Stomach (tissue), 4 donors: ENCODE measurements around the gene ABCA13.

Source experiments
- POLR2A ChIP-seq, 4 donors: fragments of 450-650 bp; IDR thresholded peaks; one replicate each; pipeline ENCODE4 v1.6.1; 2016; ENCODE audit warnings: antibody characterized with exemption in 4 of 4, control low read depth in 2 of 4, mild to moderate bottlenecking in 1 of 4, moderate library complexity in 1 of 4
- POLR2AphosphoS5 ChIP-seq, 3 donors: sonication (generic); formaldehyde crosslinking; IDR thresholded peaks; one replicate each; pipeline ENCODE4 v1.6.1; 2016; ENCODE audit warnings: antibody characterized with exemption in 3 of 3
- TF ChIP-seq, protein P1 (sequence below), 7 experiments: fragments of 450-650 bp in 4 of 7; fragments of 200-600 bp in 3 of 7; sonication (generic) in 3 of 7; IDR thresholded peaks; one replicate each; pipeline ENCODE4 v1.5.1; 2016 to 2019; ENCODE audit warnings: antibody characterized with exemption in 7 of 7, control low read depth in 2 of 7, mild to moderate bottlenecking in 1 of 7

DNA sequence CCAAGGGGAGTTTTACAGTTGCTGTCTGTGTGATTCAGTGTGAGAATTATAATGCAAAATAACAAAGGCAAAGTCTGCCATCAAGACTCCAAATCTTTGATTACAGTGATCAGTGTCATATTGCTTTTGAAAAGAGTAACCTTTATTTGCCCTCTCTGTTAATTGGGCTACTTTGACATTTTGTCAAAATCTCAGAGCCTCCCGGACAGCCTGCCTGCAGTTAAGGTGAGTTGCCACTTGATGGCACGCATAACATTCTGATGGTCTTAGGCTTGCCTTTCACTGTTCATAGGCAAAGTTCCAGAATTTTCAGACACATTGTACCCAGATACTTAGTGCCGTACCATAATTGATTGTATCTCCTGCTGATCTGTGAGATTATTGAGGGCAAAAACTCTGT, 253.5 kb downstream of the ABCA13 start:
- TF ChIP-seq, protein P1, sequence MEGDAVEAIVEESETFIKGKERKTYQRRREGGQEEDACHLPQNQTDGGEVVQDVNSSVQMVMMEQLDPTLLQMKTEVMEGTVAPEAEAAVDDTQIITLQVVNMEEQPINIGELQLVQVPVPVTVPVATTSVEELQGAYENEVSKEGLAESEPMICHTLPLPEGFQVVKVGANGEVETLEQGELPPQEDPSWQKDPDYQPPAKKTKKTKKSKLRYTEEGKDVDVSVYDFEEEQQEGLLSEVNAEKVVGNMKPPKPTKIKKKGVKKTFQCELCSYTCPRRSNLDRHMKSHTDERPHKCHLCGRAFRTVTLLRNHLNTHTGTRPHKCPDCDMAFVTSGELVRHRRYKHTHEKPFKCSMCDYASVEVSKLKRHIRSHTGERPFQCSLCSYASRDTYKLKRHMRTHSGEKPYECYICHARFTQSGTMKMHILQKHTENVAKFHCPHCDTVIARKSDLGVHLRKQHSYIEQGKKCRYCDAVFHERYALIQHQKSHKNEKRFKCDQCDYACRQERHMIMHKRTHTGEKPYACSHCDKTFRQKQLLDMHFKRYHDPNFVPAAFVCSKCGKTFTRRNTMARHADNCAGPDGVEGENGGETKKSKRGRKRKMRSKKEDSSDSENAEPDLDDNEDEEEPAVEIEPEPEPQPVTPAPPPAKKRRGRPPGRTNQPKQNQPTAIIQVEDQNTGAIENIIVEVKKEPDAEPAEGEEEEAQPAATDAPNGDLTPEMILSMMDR (IDR thresholded peaks at IDR 0.05): no peak
- no peak for TF ChIP-seq POLR2AphosphoS5 (IDR thresholded peaks at IDR 0.05)
- TF ChIP-seq POLR2A (IDR thresholded peaks at IDR 0.05): no peak
